ENCODE measurements around the gene TMEM95. TPM values are rescaled to one million over a fixed set of nuclear protein-coding genes. Genes with fewer than 3 reads are reported as not detected.
"Not testable (repeated sequence)": the region's sequence is repeated elsewhere in the genome, so short reads cannot be mapped to it uniquely, and the experiment has no call there.

TMEM95 gene
- total and polyA plus RNA-seq, 4 donors, result not detected

DNA sequence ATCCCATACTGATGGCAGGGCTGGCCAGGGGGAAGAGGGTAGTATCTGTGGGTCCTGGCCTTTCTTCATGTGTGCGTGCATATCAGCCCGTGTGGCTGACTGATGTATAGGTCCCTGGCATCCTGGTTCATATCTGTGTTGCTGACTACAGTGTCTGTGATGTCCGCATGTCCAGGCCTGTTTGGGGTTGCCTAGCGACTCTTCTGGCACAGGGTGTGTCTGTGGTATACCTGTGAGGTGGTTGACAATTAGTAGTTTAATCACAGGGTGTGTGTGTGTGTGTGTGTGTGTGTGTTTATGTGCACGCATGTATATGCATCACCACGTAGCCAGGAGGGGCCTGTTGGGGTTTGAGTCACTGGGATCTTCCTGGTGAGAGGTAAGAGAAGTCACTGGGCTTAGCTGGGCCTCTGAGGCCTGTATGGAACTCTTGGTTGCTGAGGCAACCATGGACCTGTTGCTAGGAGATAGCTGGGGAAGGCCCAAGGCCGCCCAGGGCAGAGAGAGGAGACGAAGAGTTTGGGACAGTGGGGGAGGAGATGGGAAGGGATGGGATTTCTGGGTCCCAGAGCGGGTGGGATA lies 603 bp upstream of the TMEM95 start:
- Histone ChIP-seq H3K27me3 (ENCODE audit: control insufficient read depth, insufficient read depth, low read length) (no peaks in the 10 kb centered on the region), H3K9me3 (ENCODE audit: control insufficient read depth, insufficient read depth, low read length) (no peaks in the 10 kb centered on the region), H3K27ac (ENCODE audit: low read depth, low read length) (peak overlapping the region; percentile 88), H3K4me1 (ENCODE audit: control insufficient read depth, insufficient read depth, low read length) (peaks cover 65% of the 10 kb centered on the region), H3K4me3 (ENCODE audit: low read depth, low read length) (no peak overlapping the region), H3K36me3 (ENCODE audit: control insufficient read depth, insufficient read depth, low read length) (peaks cover 5% of the 10 kb centered on the region)
- WGBS (ENCODE audit: insufficient coverage), result 43% methylated on average over 8 of the region's 9 CpGs
- DNase-seq (ENCODE audit: low read depth in 4 of 6, low spot score in 6 of 6), result peak in 3 of 6 donors; percentile 31 to 75 (median 72)

DNA sequence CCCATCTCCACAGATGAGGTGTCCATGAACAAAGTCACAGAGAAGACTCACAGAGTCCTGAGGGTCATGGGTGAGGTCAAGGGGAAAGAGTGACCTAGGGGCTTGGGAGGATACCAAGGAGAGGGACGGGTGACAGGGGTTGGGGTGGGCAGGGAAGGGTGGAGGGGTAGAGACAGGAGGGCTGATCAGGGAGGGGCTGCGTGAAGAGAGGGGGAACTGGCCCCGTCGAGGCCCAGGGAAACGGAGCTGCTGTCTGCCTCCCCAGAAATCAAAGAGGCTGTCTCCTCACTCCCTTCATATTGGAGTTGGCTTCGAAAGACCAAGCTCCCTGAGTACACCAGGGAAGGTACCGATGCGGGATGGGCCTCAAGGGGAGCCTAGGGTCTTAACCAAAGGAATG lies 617 bp downstream of the TMEM95 start:
- peaks cover 53% of the 10 kb centered on the region for H3K4me1 ChIP-seq (ENCODE audit: control insufficient read depth, insufficient read depth, low read length)
- no peaks in the 10 kb centered on the region for H3K27me3 ChIP-seq (ENCODE audit: control insufficient read depth, insufficient read depth, low read length)
- peaks cover 5% of the 10 kb centered on the region for H3K36me3 ChIP-seq (ENCODE audit: control insufficient read depth, insufficient read depth, low read length)
- whole genome bisulfite sequencing (ENCODE audit: insufficient coverage), result 90% methylated on average over 1 of the region's 8 CpGs
- no peaks in the 10 kb centered on the region for H3K9me3 ChIP-seq (ENCODE audit: control insufficient read depth, insufficient read depth, low read length)
- peak overlapping the region; percentile 88 for H3K27ac ChIP-seq (ENCODE audit: low read depth, low read length)
- no peak overlapping the region for H3K4me3 ChIP-seq (ENCODE audit: low read depth, low read length)
- no peak for DNase-seq (ENCODE audit: low read depth in 4 of 6, low spot score in 6 of 6)

DNA sequence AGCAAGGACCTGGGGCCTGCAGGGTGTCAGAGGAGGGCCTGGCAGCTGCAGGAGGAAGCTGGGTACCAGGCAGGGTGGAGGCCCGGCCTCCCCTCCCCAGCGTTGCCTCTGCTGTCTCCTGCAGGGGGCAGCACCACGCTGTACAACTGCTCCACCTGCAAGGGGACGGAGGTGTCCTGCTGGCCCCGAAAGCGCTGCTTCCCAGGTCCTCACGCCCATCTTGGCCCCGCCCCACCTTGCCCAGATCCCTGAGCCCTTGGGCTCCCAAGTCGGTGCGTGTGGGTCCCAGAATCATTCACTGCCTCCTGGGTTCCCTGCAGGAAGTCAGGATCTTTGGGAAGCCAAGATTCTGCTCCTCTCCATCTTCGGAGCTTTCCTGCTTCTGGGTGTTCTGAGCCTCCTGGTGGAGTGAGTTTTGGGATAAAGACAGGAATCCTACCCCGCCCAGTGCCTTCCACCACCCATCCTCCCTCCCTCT lies 1.2 kb downstream of the TMEM95 start:
- H3K4me1 ChIP-seq (ENCODE audit: control insufficient read depth, insufficient read depth, low read length), result peaks cover 48% of the 10 kb centered on the region
- peaks cover 5% of the 10 kb centered on the region for H3K36me3 ChIP-seq (ENCODE audit: control insufficient read depth, insufficient read depth, low read length)
- peak in 2 of 6 donors; percentile 73 to 76 for DNase-seq (ENCODE audit: low read depth in 4 of 6, low spot score in 6 of 6)
- no peaks in the 10 kb centered on the region for H3K9me3 ChIP-seq (ENCODE audit: control insufficient read depth, insufficient read depth, low read length)
- H3K27ac ChIP-seq (ENCODE audit: low read depth, low read length), result peak overlapping the region; percentile 88
- WGBS (ENCODE audit: insufficient coverage), result 23% methylated on average over 11 of the region's 12 CpGs
- no peak overlapping the region for H3K4me3 ChIP-seq (ENCODE audit: low read depth, low read length)
- H3K27me3 ChIP-seq (ENCODE audit: control insufficient read depth, insufficient read depth, low read length), result no peaks in the 10 kb centered on the region

DNA sequence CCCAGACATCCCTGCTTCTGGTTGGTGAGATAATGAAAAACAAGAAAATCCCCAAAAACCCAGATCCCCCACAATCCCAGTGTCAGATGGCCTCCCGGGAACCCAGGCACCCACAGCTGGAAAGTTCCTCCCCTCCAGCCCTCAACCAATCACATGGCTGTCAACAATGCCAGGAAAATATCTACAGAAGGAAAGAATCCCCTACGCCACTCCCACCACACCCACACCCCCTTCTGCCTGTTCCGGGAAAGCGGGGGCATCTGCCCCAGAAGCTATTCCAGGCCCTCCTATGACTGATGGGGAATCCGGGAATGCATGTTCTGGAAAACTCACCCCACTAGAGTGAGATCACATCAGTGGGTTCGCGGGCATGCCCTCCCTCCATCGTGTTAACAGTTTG lies 1.8 kb downstream of the TMEM95 start:
- Histone ChIP-seq H3K4me1 (ENCODE audit: control insufficient read depth, insufficient read depth, low read length) (peaks cover 45% of the 10 kb centered on the region), H3K36me3 (ENCODE audit: control insufficient read depth, insufficient read depth, low read length) (peaks cover 5% of the 10 kb centered on the region), H3K4me3 (ENCODE audit: low read depth, low read length) (no peak overlapping the region), H3K27me3 (ENCODE audit: control insufficient read depth, insufficient read depth, low read length) (no peaks in the 10 kb centered on the region), H3K9me3 (ENCODE audit: control insufficient read depth, insufficient read depth, low read length) (no peaks in the 10 kb centered on the region), H3K27ac (ENCODE audit: low read depth, low read length) (no peak overlapping the region)
- WGBS (ENCODE audit: insufficient coverage), result 78% methylated on average over 7 of the region's 8 CpGs
- DNase-seq (ENCODE audit: low read depth in 4 of 6, low spot score in 6 of 6), result no peak

DNA sequence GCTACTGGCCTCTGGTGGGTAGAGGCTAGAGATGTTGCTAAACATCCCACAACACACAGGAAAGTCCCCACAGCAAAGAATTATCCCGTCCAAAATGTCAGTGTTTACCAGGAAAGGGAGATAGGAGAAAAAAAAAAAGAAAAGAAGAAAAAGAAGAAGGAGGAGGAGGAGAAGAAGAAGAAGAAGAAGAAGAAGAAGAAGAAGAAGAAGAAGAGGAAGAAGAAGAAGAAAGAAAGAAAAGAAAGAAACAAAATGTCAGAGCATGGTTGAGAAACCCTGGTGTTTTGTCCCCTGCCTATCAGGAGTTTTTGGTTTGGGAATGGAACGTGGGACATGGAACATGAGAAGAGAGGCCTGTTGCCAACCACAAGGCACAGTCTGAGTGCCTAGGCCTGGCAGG lies 2.4 kb downstream of the TMEM95 start:
- H3K4me1 ChIP-seq (ENCODE audit: control insufficient read depth, insufficient read depth, low read length), result peaks cover 41% of the 10 kb centered on the region
- no peaks in the 10 kb centered on the region for H3K9me3 ChIP-seq (ENCODE audit: control insufficient read depth, insufficient read depth, low read length)
- no peak for DNase-seq (ENCODE audit: low read depth in 4 of 6, low spot score in 6 of 6)
- no peak overlapping the region for H3K27ac ChIP-seq (ENCODE audit: low read depth, low read length)
- H3K4me3 ChIP-seq (ENCODE audit: low read depth, low read length), result no peak overlapping the region
- H3K27me3 ChIP-seq (ENCODE audit: control insufficient read depth, insufficient read depth, low read length), result no peaks in the 10 kb centered on the region
- H3K36me3 ChIP-seq (ENCODE audit: control insufficient read depth, insufficient read depth, low read length), result peaks cover 5% of the 10 kb centered on the region
- 89% methylated on average over 1 of the region's 2 CpGs for WGBS (ENCODE audit: insufficient coverage)

DNA sequence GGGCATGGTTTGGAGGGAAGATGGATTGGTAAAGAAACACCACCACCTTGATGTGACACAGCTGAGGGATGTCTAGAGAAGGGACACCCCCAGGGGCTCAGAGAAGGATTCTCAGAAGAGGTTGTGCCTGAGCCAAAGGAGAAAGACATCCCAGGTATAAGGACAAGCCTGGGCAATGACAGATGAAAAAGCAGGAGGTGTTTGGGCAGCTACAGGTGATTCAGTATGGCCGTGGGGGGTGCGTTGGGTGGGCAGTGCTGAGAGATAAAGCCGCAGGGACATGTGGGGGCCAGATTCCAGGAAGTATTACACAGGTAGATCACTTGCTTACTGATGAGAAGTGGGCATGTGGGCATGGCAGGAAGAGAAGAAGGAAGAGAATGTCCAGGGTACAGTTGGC lies 7.0 kb downstream of the TMEM95 start:
- H3K27me3 ChIP-seq (ENCODE audit: control insufficient read depth, insufficient read depth, low read length), result no peaks in the 10 kb centered on the region
- WGBS (ENCODE audit: insufficient coverage), result 50% methylated on average over 3 of the region's 3 CpGs
- H3K36me3 ChIP-seq (ENCODE audit: control insufficient read depth, insufficient read depth, low read length), result no peaks in the 10 kb centered on the region

DNA sequence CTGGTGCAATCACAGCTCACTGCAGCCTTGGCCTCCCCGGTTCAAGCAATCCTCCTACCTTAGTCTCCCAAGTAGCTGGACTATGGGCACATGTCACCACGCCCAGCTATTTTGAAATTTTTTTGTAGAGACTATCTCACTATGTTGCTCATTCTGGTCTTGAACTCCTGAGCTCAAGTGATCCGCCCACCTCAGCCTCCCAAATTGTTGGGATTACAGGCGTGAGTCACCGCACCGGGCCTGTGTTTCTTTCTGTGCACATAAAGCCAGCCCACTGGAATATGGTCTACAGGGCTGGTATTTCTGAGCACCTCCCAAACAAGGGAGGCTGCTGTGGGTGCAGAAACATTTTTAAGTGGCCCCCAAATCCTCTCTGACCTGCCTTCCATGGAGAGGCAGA lies 8.4 kb downstream of the TMEM95 start:
- Histone ChIP-seq H3K4me1 (ENCODE audit: control insufficient read depth, insufficient read depth, low read length) (no peaks in the 10 kb centered on the region), H3K27me3 (ENCODE audit: control insufficient read depth, insufficient read depth, low read length) (no peaks in the 10 kb centered on the region), H3K9me3 (ENCODE audit: control insufficient read depth, insufficient read depth, low read length) (no peaks in the 10 kb centered on the region), H3K27ac (ENCODE audit: low read depth, low read length) (no peak overlapping the region), H3K36me3 (ENCODE audit: control insufficient read depth, insufficient read depth, low read length) (no peaks in the 10 kb centered on the region), H3K4me3 (ENCODE audit: low read depth, low read length) (no peak overlapping the region)
- no peak for DNase-seq (ENCODE audit: low read depth in 4 of 6, low spot score in 6 of 6)
- 95% methylated on average over 4 of the region's 6 CpGs for WGBS (ENCODE audit: insufficient coverage)

More for the DNA sequence above, 7.0 kb downstream of the TMEM95 start:
- H3K4me1 ChIP-seq (ENCODE audit: control insufficient read depth, insufficient read depth, low read length), result no peaks in the 10 kb centered on the region
- H3K9me3 ChIP-seq (ENCODE audit: control insufficient read depth, insufficient read depth, low read length), result no peaks in the 10 kb centered on the region
- no peak for DNase-seq (ENCODE audit: low read depth in 4 of 6, low spot score in 6 of 6)
- no peak overlapping the region for H3K27ac ChIP-seq (ENCODE audit: low read depth, low read length)
- no peak overlapping the region for H3K4me3 ChIP-seq (ENCODE audit: low read depth, low read length)

DNA sequence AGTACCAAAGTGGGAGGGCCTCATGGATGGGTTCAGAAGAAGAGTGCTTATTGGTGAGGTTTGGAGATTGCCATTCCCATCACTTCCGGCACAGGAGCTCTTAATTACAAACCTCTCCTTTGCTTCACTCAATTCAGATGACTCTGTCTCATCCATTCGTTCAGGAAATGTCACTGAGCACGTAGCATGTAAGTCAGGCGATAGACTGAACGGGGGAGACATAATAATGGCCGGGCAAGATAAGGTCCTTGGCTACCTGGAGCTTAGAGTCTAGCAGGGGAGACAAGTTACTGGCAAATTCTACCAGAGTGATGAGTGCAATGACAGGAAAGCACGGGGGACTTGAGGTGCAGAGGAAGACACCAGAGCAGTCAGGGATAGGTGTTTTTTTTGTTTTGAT lies 11.0 kb downstream of the TMEM95 start:
- H3K27me3 ChIP-seq (ENCODE audit: control insufficient read depth, insufficient read depth, low read length); H3K4me3 ChIP-seq (ENCODE audit: low read depth, low read length); DNase-seq (ENCODE audit: low read depth in 4 of 6, low spot score in 6 of 6); H3K4me1 ChIP-seq (ENCODE audit: control insufficient read depth, insufficient read depth, low read length); H3K27ac ChIP-seq (ENCODE audit: low read depth, low read length); H3K36me3 ChIP-seq (ENCODE audit: control insufficient read depth, insufficient read depth, low read length); H3K9me3 ChIP-seq (ENCODE audit: control insufficient read depth, insufficient read depth, low read length): not testable (repeated sequence)
- WGBS (ENCODE audit: insufficient coverage), result no CpG with 5 or more reads among the region's 7 CpGs

DNA sequence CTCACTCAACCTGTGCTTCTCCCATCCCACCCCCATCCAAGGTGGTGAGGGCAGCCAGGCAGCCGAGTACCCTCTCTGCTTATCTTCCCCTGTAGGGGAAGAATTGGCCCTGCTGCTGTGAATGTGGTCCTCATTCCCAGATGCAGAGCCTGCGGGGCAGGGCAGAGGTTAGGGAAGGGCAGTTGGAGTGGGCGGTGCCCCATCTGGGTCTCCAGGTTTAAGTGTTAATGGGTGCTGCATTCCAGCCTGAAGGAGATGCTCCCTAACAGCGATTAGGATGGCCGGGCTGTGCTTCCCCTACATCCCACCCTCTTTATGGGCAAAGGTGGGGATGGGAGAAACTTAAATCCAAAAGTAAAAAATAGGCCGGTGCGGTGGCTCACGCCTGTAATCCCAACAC lies 12.1 kb downstream of the TMEM95 start:
- Histone ChIP-seq H3K27ac (ENCODE audit: low read depth, low read length) (no peak overlapping the region), H3K27me3 (ENCODE audit: control insufficient read depth, insufficient read depth, low read length) (peaks cover 3% of the 10 kb centered on the region), H3K36me3 (ENCODE audit: control insufficient read depth, insufficient read depth, low read length) (no peaks in the 10 kb centered on the region), H3K4me1 (ENCODE audit: control insufficient read depth, insufficient read depth, low read length) (no peaks in the 10 kb centered on the region), H3K4me3 (ENCODE audit: low read depth, low read length) (no peak overlapping the region), H3K9me3 (ENCODE audit: control insufficient read depth, insufficient read depth, low read length) (no peaks in the 10 kb centered on the region)
- no peak for DNase-seq (ENCODE audit: low read depth in 4 of 6, low spot score in 6 of 6)
- 73% methylated on average over 2 of the region's 8 CpGs for WGBS (ENCODE audit: insufficient coverage)

DNA sequence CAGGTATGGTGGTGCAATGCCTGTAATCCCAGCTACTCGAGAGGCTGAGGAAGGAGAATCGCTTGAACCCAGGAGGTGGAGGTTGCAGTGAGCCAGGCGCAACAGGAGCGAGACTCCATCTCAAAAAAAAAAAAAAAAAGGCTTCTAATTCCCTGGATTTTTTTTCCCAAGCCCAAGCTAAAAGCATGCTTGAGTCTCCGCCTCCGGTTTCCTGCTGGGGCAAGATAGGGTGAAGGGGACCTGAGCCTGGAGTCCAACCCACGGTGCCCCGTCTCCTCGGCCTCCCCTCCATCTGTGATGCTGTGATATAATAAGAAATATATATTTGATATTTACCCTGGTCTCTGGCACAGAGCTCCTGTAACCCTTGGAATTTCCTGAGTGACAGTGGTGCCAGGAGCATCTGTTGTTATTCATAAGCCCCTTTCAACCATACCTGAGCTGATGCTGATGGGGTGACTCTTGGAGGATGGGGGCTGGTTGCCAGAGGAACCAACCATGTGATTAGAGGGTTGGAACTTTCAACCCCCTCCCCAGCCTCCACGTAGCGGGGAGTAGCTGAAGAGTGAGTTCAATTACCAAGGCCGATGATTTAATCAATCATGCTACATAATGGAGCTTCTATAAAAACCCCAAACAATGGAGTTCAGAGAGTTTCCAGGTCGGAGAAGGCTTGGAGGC lies 13.1 kb downstream of the TMEM95 start:
- no peaks in the 10 kb centered on the region for H3K36me3 ChIP-seq (ENCODE audit: control insufficient read depth, insufficient read depth, low read length)
- H3K4me1 ChIP-seq (ENCODE audit: control insufficient read depth, insufficient read depth, low read length), result no peaks in the 10 kb centered on the region
- H3K27me3 ChIP-seq (ENCODE audit: control insufficient read depth, insufficient read depth, low read length), result peaks cover 3% of the 10 kb centered on the region
- WGBS (ENCODE audit: insufficient coverage), result no CpG with 5 or more reads among the region's 13 CpGs
- H3K9me3 ChIP-seq (ENCODE audit: control insufficient read depth, insufficient read depth, low read length), result no peaks in the 10 kb centered on the region
- H3K4me3 ChIP-seq (ENCODE audit: low read depth, low read length), result no peak overlapping the region
- H3K27ac ChIP-seq (ENCODE audit: low read depth, low read length), result no peak overlapping the region
- no peak for DNase-seq (ENCODE audit: low read depth in 4 of 6, low spot score in 6 of 6)

All from spinal cord (tissue), 10 donors.